Measurements from ENCODE around the gene PLEKHM1.
"Not testable (repeated sequence)": the region's sequence is repeated elsewhere in the genome, so short reads cannot be mapped to it uniquely, and the experiment has no call there.

The PLEKHM1 gene

GRCh38 chr17:45461524-45462327 lies 28.8 kb downstream of the PLEKHM1 start:
- not testable (repeated sequence) for DNase-seq (ENCODE audit: low read depth)

GRCh38 chr17:45460422-45460821 lies 30.1 kb downstream of the PLEKHM1 start:
- not testable (repeated sequence) for DNase-seq (ENCODE audit: low read depth)

- DNase-seq (ENCODE audit: low read depth), result not testable (repeated sequence)
Measured at GRCh38 chr17:45454341-45454740, 36.2 kb downstream of the PLEKHM1 start.

- DNase-seq (ENCODE audit: low read depth), result not testable (repeated sequence)
Measured at GRCh38 chr17:45453731-45454130, 36.8 kb downstream of the PLEKHM1 start.

GRCh38 chr17:45453225-45453534 lies 37.3 kb downstream of the PLEKHM1 start:
- not testable (repeated sequence) for DNase-seq (ENCODE audit: low read depth)

- DNase-seq (ENCODE audit: low read depth), result not testable (repeated sequence)
Measured at GRCh38 chr17:45452329-45453224, 37.9 kb downstream of the PLEKHM1 start.

GRCh38 chr17:45451660-45452059 lies 38.9 kb downstream of the PLEKHM1 start:
- DNase-seq (ENCODE audit: low read depth), result not testable (repeated sequence)

GRCh38 chr17:45451131-45451530 lies 39.4 kb downstream of the PLEKHM1 start:
- DNase-seq (ENCODE audit: low read depth), result no peak

- DNase-seq (ENCODE audit: low read depth), result not testable (repeated sequence)
Measured at GRCh38 chr17:45449708-45450329, 40.7 kb downstream of the PLEKHM1 start.

GRCh38 chr17:45449260-45449659 lies 41.3 kb downstream of the PLEKHM1 start:
- DNase-seq (ENCODE audit: low read depth), result not testable (repeated sequence)

GRCh38 chr17:45448483-45448882 lies 42.0 kb downstream of the PLEKHM1 start:
- DNase-seq (ENCODE audit: low read depth), result not testable (repeated sequence)

- not testable (repeated sequence) for DNase-seq (ENCODE audit: low read depth)
Measured at GRCh38 chr17:45448066-45448465, 42.5 kb downstream of the PLEKHM1 start.

GRCh38 chr17:45447650-45448049 lies 42.9 kb downstream of the PLEKHM1 start:
- DNase-seq (ENCODE audit: low read depth), result not testable (repeated sequence)

- not testable (repeated sequence) for DNase-seq (ENCODE audit: low read depth)
Measured at GRCh38 chr17:45446872-45447625, 43.5 kb downstream of the PLEKHM1 start.

- not testable (repeated sequence) for DNase-seq (ENCODE audit: low read depth)
Measured at GRCh38 chr17:45445901-45446743, 44.4 kb downstream of the PLEKHM1 start.

- not testable (repeated sequence) for DNase-seq (ENCODE audit: low read depth)
Measured at GRCh38 chr17:45444856-45445820, 45.4 kb downstream of the PLEKHM1 start.

GRCh38 chr17:45444301-45444700 lies 46.2 kb downstream of the PLEKHM1 start:
- not testable (repeated sequence) for DNase-seq (ENCODE audit: low read depth)

- DNase-seq (ENCODE audit: low read depth), result not testable (repeated sequence)
Measured at GRCh38 chr17:45443371-45444260, 46.9 kb downstream of the PLEKHM1 start.
